ENCODE measurements around the gene RHBDL3. TPM values are rescaled to one million over a fixed set of nuclear protein-coding genes. Genes with fewer than 3 reads are reported as not detected.

RHBDL3 gene
- total and polyA plus RNA-seq, 10 of the 15 experiments (the other 5 are each of a cell fraction or from before 2014, with no cell fraction given) = 0.04 to 0.24 (median 0.04) TPM; not detected in 5

GRCh38 chr17:32330147-32330546, 64.5 kb downstream of the RHBDL3 start (continued):
- TF ChIP-seq HDAC6 (IDR thresholded peaks at IDR 0.05; ENCODE audit: unreplicated experiment) (no peak), SIX5 (IDR thresholded peaks at IDR 0.05; ENCODE audit: low read depth, low read length, severe bottlenecking) (no peak), BACH1 (IDR thresholded peaks at IDR 0.05; ENCODE audit: borderline replicate concordance) (no peak), LARP7 (IDR thresholded peaks at IDR 0.05) (no peak), TCF7 (IDR thresholded peaks at IDR 0.05; ENCODE audit: borderline replicate concordance) (no peak), PAX5 (IDR thresholded peaks at IDR 0.05; ENCODE audit: borderline replicate concordance, low read depth, low read length) (no peak), IKZF2 (IDR thresholded peaks at IDR 0.05) (no peak), HCFC1 (IDR thresholded peaks at IDR 0.05; ENCODE audit: low read length) (no peak), PKNOX1 (IDR thresholded peaks at IDR 0.05) (no peak), STAT3 (IDR thresholded peaks at IDR 0.05; ENCODE audit: low read depth, low read length) (no peak), MXI1 (IDR thresholded peaks at IDR 0.05; ENCODE audit: low read depth, low read length) (no peak)

- FAIRE-seq (no peak), DNase-seq (ENCODE audit: low read depth, low spot score) (no peak), ATAC-seq (no peak)
- Histone ChIP-seq H2AFZ (ENCODE audit: control insufficient read depth, low read depth, low read length) (no peak overlapping the region), H3K79me2 (ENCODE audit: control insufficient read depth, insufficient read depth, low read length) (no peaks in the 10 kb centered on the region), H3K9ac (ENCODE audit: control insufficient read depth, insufficient read depth, low read length) (no peak overlapping the region), H3K4me2 (ENCODE audit: control insufficient read depth, insufficient read depth) (no peak overlapping the region), H3K9me3 (replicated peaks; ENCODE audit: control insufficient read depth, insufficient read depth, low read length) (no peaks in the 10 kb centered on the region), H3K4me1 (ENCODE audit: control insufficient read depth, insufficient read depth, low read length) (no peaks in the 10 kb centered on the region; the same call in 1 of the 2 replicates), H3K27me3 (replicated peaks in 1 of 2; ENCODE audit: control insufficient read depth in 2 of 2, insufficient read depth in 2 of 2, low read length in 1 of 2) (no peaks in the 10 kb centered on the region), H3K4me3 (no peak overlapping the region), H4K20me1 (ENCODE audit: control insufficient read depth, insufficient read depth) (no peaks in the 10 kb centered on the region), H3K36me3 (ENCODE audit: control insufficient read depth in 2 of 2, insufficient read depth in 2 of 2, low read length in 1 of 2) (peaks cover 0 to 2% of the 10 kb centered on the region in 2 experiments; a peak in 2 of 4 replicates), H3K27ac (ENCODE audit: control insufficient read depth, insufficient read depth) (no peak overlapping the region)
- ChIA-PET CTCF (interaction anchor here (0.6 to 9.3 kb wide), 6 partner anchors 8 to 131 kb away, joined by 3 to 54 read pairs (median 4); no protein-coding TSS in a partner anchor), SMC1A (ENCODE audit: uncharacterized antibody, unreplicated experiment) (interaction anchor here (0.7 to 3.8 kb wide), 3 partner anchors 9 to 17 kb away, joined by 3 to 21 read pairs (median 5); no protein-coding TSS in a partner anchor), POLR2A (interaction anchor here (0.6 kb wide), 2 partner anchors 19 to 1542 kb away, joined by 3 to 6 read pairs; no protein-coding TSS in a partner anchor), RAD21 (ENCODE audit: unreplicated experiment) (no interaction called here)
- TF ChIP-seq ZZZ3 (IDR thresholded peaks at IDR 0.05; ENCODE audit: control insufficient read depth, insufficient read length, low read depth) (no peak), PBX3 (IDR thresholded peaks at IDR 0.05; ENCODE audit: insufficient replicate concordance, low read depth, low read length) (no peak), EP300 (IDR thresholded peaks at IDR 0.05; ENCODE audit: borderline replicate concordance in 1 of 2, control insufficient read depth in 1 of 2, low read depth in 2 of 2, low read length in 2 of 2) (no peak)
- in situ Hi-C loops (cut with MboI) = no loop called here
- 70% methylated on average over 3 of the region's 3 CpGs for WGBS (ENCODE audit: insufficient coverage, insufficient replicate concordance, low lambda C conversion rate, missing lambda C conversion rate)
- intact Hi-C loops (cut with micrococcal nuclease; ENCODE audit: unreplicated experiment) = no loop called here
- BruUV-seq (replicated peaks) = no TSS peak
Observed at GRCh38 chr17:32331243-32332040, 65.8 kb downstream of the RHBDL3 start.
